Testis (tissue), 2 donors: ENCODE measurements around the gene BEGAIN.

Source experiments
- POLR2A ChIP-seq: fragments of 450-650 bp; IDR thresholded peaks from one replicate; pipeline ENCODE4 v1.6.1; 2017; ENCODE audit warnings: antibody characterized with exemption, mild to moderate bottlenecking, moderate library complexity
- TF ChIP-seq, protein P1 (sequence below), 3 experiments: fragments of 450-650 bp in 2 of 3; fragments of 200-600 bp in 1 of 3; sonication (generic) in 1 of 3; IDR thresholded peaks; one replicate each; pipeline ENCODE4 v1.5.1; 2016 to 2019; ENCODE audit warnings: antibody characterized with exemption in 3 of 3, mild to moderate bottlenecking in 2 of 3, moderate library complexity in 1 of 3

DNA sequence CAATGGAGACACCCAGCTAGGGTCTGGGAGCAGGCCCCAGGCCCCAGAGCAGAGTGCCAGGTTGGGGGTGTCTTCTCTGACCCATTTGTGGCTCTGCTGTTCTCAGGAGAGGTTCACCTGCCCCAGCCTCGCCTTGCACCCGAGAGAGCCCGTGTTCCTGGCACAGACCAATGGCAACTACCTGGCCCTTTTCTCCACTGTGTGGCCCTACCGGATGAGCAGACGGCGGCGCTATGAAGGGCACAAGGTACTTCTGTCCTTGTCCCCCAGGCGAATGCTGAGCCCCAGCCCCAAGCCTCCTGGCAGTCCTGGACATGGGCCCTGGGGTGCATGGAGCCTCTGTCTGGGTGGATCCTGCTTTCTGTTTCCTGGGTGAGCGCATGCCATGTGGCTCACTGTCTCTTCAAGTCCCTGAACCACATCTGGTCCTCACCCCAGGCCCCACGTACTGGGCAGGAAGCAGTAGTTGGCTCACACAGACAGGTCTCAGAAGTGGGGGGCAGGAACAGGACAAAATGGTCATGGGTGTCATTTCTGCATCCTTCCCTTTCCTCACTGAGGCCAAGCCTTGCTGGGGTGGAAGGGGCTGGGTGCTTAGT is 58.2 kb downstream of the BEGAIN start:
- TF ChIP-seq, protein P1, sequence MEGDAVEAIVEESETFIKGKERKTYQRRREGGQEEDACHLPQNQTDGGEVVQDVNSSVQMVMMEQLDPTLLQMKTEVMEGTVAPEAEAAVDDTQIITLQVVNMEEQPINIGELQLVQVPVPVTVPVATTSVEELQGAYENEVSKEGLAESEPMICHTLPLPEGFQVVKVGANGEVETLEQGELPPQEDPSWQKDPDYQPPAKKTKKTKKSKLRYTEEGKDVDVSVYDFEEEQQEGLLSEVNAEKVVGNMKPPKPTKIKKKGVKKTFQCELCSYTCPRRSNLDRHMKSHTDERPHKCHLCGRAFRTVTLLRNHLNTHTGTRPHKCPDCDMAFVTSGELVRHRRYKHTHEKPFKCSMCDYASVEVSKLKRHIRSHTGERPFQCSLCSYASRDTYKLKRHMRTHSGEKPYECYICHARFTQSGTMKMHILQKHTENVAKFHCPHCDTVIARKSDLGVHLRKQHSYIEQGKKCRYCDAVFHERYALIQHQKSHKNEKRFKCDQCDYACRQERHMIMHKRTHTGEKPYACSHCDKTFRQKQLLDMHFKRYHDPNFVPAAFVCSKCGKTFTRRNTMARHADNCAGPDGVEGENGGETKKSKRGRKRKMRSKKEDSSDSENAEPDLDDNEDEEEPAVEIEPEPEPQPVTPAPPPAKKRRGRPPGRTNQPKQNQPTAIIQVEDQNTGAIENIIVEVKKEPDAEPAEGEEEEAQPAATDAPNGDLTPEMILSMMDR (IDR thresholded peaks at IDR 0.05) = no peak
- no peak for TF ChIP-seq POLR2A
